ENCODE measurements around the gene KIF20B.

DNA sequence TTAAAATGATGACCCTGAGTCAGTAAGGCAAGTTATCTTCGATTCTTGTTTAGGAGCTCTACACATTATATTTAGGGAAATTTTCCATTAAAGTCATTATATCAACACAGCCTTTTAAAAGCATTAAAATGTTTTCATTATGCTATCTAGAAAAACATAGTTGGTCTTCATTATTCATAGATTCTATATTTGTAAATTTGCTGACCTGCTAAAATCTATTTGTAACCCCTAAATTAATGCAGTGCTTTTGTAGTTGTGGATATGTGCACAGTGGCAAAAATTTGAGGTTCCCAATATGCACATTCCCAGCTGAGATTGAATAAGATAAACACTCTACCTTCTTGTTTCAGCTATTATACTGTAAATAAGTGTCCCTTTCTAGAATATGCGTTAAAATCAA lies 81.1 kb downstream of the KIF20B start:
- TF ChIP-seq, protein P1, sequence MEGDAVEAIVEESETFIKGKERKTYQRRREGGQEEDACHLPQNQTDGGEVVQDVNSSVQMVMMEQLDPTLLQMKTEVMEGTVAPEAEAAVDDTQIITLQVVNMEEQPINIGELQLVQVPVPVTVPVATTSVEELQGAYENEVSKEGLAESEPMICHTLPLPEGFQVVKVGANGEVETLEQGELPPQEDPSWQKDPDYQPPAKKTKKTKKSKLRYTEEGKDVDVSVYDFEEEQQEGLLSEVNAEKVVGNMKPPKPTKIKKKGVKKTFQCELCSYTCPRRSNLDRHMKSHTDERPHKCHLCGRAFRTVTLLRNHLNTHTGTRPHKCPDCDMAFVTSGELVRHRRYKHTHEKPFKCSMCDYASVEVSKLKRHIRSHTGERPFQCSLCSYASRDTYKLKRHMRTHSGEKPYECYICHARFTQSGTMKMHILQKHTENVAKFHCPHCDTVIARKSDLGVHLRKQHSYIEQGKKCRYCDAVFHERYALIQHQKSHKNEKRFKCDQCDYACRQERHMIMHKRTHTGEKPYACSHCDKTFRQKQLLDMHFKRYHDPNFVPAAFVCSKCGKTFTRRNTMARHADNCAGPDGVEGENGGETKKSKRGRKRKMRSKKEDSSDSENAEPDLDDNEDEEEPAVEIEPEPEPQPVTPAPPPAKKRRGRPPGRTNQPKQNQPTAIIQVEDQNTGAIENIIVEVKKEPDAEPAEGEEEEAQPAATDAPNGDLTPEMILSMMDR (IDR thresholded peaks at IDR 0.05): no peak
- TF ChIP-seq EP300 (IDR thresholded peaks at IDR 0.05): no peak
